Fibroblast of lung (primary cell): ENCODE results near the gene CPNE4. TPM values are rescaled to one million over a fixed set of nuclear protein-coding genes. Genes with fewer than 3 reads are reported as not detected.

Experiments used
- DNase-seq, 2 donors: peaks; one replicate each; pipeline versions ENCODE4 v3.0.0 to v3.0.0-alpha.2; 2010; ENCODE audit warnings: low read depth in 2 of 2
- H2AFZ ChIP-seq: 2 replicates; pipeline ENCODE4 v1.5.1; 2012; ENCODE audit warnings: low read length, control low read depth, inconsistent platforms
- H3K27ac ChIP-seq: 2 replicates; pipeline ENCODE4 v1.5.1; 2011; ENCODE audit warnings: low read length, control low read depth; ENCODE audit not compliant: insufficient read depth
- H3K27me3 ChIP-seq: 2 replicates; pipeline ENCODE4 v1.5.1; 2011; ENCODE audit warnings: mild to moderate bottlenecking, low read length; ENCODE audit not compliant: control insufficient read depth, insufficient read depth
- H3K36me3 ChIP-seq: 2 replicates; pipeline ENCODE4 v1.5.1; 2011; ENCODE audit warnings: low read length; ENCODE audit not compliant: control insufficient read depth, insufficient read depth
- H3K4me1 ChIP-seq: 2 replicates; pipeline ENCODE4 v1.5.1; 2011; ENCODE audit warnings: low read length; ENCODE audit not compliant: control insufficient read depth, insufficient read depth; ENCODE audit errors: extremely low read depth
- H3K4me2 ChIP-seq: 2 replicates; pipeline ENCODE4 v1.5.1; 2011; ENCODE audit warnings: low read length, control low read depth; ENCODE audit not compliant: insufficient read depth; ENCODE audit errors: extremely low read depth
- H3K4me3 ChIP-seq, 4 experiments: fragments of 200-600 bp in 1 of 4; sonication (generic) in 1 of 4; replicated peaks in 1 of 4; 2 replicates each; pipeline ENCODE4 v1.5.1; 2011 to 2016; ENCODE audit warnings: low read length in 4 of 4, low read depth in 3 of 4, mild to moderate bottlenecking in 3 of 4, control low read depth in 2 of 4, inconsistent platforms in 1 of 4, mixed read lengths in 1 of 4; ENCODE audit not compliant: insufficient read depth in 1 of 4; ENCODE audit errors: control extremely low read depth in 1 of 4
- H3K79me2 ChIP-seq: 2 replicates; pipeline ENCODE4 v1.5.1; 2012; ENCODE audit warnings: mild to moderate bottlenecking, low read length, inconsistent platforms; ENCODE audit not compliant: control insufficient read depth, insufficient read depth
- H3K9ac ChIP-seq: 2 replicates; pipeline ENCODE4 v1.5.1; 2011; ENCODE audit warnings: mild to moderate bottlenecking, low read length, control low read depth; ENCODE audit not compliant: insufficient read depth
- H3K9me3 ChIP-seq: 2 replicates; pipeline ENCODE4 v1.5.1; 2012; ENCODE audit warnings: low read depth, low read length; ENCODE audit not compliant: control insufficient read depth, insufficient read depth
- H4K20me1 ChIP-seq: 2 replicates; pipeline ENCODE4 v1.5.1; 2011; ENCODE audit warnings: low read length; ENCODE audit not compliant: control insufficient read depth, insufficient read depth; ENCODE audit errors: extremely low read depth
- EZH2 ChIP-seq: IDR thresholded peaks from 2 replicates; pipeline ENCODE4 v1.5.1; 2012; ENCODE audit warnings: low read length, control low read depth, mild to moderate bottlenecking; ENCODE audit errors: missing control alignments
- polyA plus RNA-seq, 2 donors: library from polyadenylated mRNA; depleted of rRNA in 1 of 2; stranded (reverse) in 1 of 2; unstranded in 1 of 2; fragments of >200 nt; gene quantifications; 2 replicates each; pipeline ENCODE4 v1.2.1, GENCODE V29; 2011 to 2012; ENCODE audit warnings: missing spikeins in 1 of 2
- total RNA-seq: library from RNA; depleted of rRNA; stranded (reverse); fragments of >200 nt; gene quantifications from 2 replicates; pipeline ENCODE4 v1.2.1, GENCODE V29; 2014
- TF ChIP-seq, protein P1 (sequence below), 2 donors: IDR thresholded peaks in 1 of 2; conservative IDR thresholded peaks in 1 of 2; 1 replicate in 1 of 2; 2 replicates in 1 of 2; pipeline ENCODE4 v1.5.1; 2011 to 2012; ENCODE audit warnings: low read length in 2 of 2, control low read depth in 1 of 2, inconsistent platforms in 1 of 2, low read depth in 1 of 2, mild to moderate bottlenecking in 1 of 2

The CPNE4 gene
- total and polyA plus RNA-seq, 2 donors (not counting 1 experiment from before 2014, with no cell fraction given): 0.17 TPM; not detected in 1

DNA sequence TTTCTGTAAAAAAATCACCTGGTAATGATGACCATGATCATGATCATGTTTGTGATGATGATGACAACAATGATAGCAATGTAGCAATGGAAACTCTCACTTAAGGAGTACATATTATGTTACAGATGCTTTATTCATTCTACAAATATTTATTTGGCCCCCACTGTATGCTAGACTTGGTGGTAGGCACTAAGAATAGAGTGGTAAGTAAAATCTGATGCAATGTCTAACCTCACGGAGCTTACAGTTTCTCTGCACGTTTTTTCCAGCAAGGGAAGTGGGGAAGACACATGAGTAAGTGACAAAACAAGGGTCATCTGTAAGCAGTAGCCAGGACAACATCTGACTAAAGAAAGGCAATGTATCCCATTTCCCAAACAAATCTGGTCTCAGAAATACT is 332.7 kb downstream of the CPNE4 start:
- H3K4me1 ChIP-seq: no peaks in the 10 kb centered on the region
- no peaks in the 10 kb centered on the region for H3K27me3 ChIP-seq
- no peaks in the 10 kb centered on the region for H3K79me2 ChIP-seq
- H3K4me3 ChIP-seq: no peak overlapping the region
- H3K4me2 ChIP-seq: no peak overlapping the region
- H3K9ac ChIP-seq: no peak overlapping the region
- no peak overlapping the region for H3K27ac ChIP-seq
- no peaks in the 10 kb centered on the region for H3K9me3 ChIP-seq
- H4K20me1 ChIP-seq: no peaks in the 10 kb centered on the region
- no peaks in the 10 kb centered on the region for H3K36me3 ChIP-seq
- TF ChIP-seq EZH2: no peak
- TF ChIP-seq, protein P1, sequence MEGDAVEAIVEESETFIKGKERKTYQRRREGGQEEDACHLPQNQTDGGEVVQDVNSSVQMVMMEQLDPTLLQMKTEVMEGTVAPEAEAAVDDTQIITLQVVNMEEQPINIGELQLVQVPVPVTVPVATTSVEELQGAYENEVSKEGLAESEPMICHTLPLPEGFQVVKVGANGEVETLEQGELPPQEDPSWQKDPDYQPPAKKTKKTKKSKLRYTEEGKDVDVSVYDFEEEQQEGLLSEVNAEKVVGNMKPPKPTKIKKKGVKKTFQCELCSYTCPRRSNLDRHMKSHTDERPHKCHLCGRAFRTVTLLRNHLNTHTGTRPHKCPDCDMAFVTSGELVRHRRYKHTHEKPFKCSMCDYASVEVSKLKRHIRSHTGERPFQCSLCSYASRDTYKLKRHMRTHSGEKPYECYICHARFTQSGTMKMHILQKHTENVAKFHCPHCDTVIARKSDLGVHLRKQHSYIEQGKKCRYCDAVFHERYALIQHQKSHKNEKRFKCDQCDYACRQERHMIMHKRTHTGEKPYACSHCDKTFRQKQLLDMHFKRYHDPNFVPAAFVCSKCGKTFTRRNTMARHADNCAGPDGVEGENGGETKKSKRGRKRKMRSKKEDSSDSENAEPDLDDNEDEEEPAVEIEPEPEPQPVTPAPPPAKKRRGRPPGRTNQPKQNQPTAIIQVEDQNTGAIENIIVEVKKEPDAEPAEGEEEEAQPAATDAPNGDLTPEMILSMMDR (conservative IDR thresholded peaks at IDR 0.05 in 1 of 2, IDR thresholded peaks at IDR 0.05 in 1 of 2; ENCODE audit: low read depth in 1 of 2, low read length in 2 of 2): no peak
- peak in 1 of 2 donors; percentile 42 for DNase-seq
- no peak overlapping the region for H2AFZ ChIP-seq

DNA sequence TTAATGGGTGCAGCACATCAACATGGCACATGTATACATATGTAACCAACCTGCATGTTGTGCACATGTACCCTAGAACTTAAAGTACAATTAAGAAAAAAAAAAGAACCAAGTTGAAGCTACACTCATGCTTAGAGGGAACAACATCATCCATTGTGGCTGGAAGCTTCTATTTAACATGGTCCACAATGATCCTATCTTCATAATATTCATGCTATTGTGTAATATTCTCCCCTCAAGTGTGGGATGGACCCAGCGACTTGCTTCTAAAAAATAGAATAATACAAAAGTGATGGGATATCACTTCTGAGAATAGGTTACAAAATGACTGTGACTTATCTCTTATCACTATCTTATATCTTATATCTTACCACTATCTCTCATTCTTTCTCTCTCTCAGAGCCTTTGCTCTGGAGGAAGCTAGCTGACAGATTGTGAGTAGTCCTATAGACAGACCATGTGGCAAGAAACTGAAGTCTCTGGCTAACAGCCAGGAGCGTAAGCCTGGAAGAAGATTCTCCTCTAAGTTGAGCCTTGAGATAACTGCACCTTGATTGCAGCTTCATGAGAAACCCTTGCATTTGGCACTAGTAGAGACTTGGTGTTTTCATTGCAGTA is 333.6 kb downstream of the CPNE4 start:
- Histone ChIP-seq H3K9me3 (no peaks in the 10 kb centered on the region), H3K9ac (no peak overlapping the region), H4K20me1 (no peaks in the 10 kb centered on the region), H3K27ac (no peak overlapping the region), H3K4me1 (no peaks in the 10 kb centered on the region), H2AFZ (no peak overlapping the region), H3K27me3 (no peaks in the 10 kb centered on the region), H3K4me2 (no peak overlapping the region), H3K36me3 (no peaks in the 10 kb centered on the region), H3K79me2 (no peaks in the 10 kb centered on the region), H3K4me3 (no peak overlapping the region)
- TF ChIP-seq EZH2: no peak
- TF ChIP-seq, protein P1 (conservative IDR thresholded peaks at IDR 0.05 in 1 of 2, IDR thresholded peaks at IDR 0.05 in 1 of 2; ENCODE audit: low read depth in 1 of 2, low read length in 2 of 2): no peak
- DNase-seq: no peak

DNA sequence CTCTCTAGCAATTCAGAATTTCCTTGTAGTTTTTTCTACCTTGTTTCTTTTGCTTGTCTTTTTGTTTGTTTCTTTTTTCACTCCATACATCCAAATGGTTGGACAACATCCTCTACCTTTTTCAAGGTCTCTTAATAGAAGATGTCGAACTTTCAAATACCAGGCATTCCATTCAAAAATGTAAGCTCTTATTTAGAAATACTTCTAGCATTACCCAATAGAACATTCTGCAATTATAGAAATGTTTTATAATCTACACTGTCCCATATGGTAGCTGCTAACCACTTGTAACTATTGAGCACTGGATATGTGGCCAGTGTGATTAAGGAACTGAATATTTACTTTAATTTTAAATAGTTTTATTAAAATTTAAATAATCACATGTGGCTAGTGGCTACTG is 335.8 kb downstream of the CPNE4 start:
- DNase-seq: peak in 1 of 2 donors; percentile 51
- H3K27ac ChIP-seq: no peak overlapping the region
- H3K9ac ChIP-seq: no peak overlapping the region

More for the DNA sequence above, 335.8 kb downstream of the CPNE4 start:
- no peaks in the 10 kb centered on the region for H4K20me1 ChIP-seq
- H3K4me2 ChIP-seq: no peak overlapping the region
- TF ChIP-seq, protein P1 (conservative IDR thresholded peaks at IDR 0.05 in 1 of 2, IDR thresholded peaks at IDR 0.05 in 1 of 2; ENCODE audit: low read depth in 1 of 2, low read length in 2 of 2): no peak
- no peaks in the 10 kb centered on the region for H3K9me3 ChIP-seq
- H3K4me3 ChIP-seq: no peak overlapping the region
- no peaks in the 10 kb centered on the region for H3K27me3 ChIP-seq
- H3K79me2 ChIP-seq: no peaks in the 10 kb centered on the region
- no peaks in the 10 kb centered on the region for H3K36me3 ChIP-seq
- no peaks in the 10 kb centered on the region for H3K4me1 ChIP-seq
- no peak overlapping the region for H2AFZ ChIP-seq
